GM19455 (cell line): ENCODE data around the gene MRGPRF.

Experiments
- ATAC-seq: cut with Tn5 transposase; IDR thresholded peaks from one replicate; pipeline ENCODE4 v1.9.1; 2021; ENCODE audit not compliant: unreplicated experiment

The MRGPRF gene

DNA sequence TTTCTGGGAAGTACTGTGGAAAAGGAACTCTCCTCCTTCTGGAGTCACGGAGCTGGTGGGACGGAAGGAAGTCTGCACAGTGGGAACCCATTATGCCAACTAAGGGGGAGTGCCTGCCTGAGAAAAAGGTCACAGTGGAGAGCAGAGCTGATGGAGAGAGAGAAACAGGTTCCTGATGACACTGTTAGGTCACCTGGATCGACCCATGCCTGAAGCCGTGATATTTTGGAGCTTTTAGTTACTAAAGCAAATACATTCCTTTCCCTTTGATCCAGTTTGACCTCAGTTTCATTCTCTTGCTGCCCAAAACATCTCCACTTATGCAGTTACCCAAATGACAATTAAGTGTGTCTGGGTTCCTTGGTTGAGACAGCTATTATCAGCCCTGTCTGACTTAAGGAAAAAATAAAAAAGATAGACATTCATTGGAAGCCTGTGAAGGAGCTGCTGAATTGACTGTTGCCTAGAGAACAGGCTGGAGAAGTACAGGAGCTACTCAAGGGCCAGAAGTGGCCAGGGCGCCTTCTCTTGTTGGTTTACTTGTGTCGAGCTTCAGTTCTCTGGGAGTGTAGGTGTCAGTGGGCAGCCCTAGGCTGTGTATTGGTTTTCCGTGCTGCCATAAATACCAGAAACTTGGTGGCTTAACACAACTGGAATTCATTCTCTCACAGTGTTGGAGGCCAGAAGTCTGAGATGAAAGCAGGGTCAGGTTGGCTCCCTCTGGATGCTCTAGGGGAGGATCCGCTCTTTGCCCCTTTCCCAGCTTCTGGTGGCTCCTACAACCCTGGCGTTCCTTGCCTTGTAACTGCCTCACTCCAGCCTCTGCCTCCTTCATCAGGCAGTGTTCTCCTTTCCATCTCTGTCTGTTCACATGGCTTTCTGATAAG, 45.9 kb downstream of the MRGPRF start:
- no peak for ATAC-seq

DNA sequence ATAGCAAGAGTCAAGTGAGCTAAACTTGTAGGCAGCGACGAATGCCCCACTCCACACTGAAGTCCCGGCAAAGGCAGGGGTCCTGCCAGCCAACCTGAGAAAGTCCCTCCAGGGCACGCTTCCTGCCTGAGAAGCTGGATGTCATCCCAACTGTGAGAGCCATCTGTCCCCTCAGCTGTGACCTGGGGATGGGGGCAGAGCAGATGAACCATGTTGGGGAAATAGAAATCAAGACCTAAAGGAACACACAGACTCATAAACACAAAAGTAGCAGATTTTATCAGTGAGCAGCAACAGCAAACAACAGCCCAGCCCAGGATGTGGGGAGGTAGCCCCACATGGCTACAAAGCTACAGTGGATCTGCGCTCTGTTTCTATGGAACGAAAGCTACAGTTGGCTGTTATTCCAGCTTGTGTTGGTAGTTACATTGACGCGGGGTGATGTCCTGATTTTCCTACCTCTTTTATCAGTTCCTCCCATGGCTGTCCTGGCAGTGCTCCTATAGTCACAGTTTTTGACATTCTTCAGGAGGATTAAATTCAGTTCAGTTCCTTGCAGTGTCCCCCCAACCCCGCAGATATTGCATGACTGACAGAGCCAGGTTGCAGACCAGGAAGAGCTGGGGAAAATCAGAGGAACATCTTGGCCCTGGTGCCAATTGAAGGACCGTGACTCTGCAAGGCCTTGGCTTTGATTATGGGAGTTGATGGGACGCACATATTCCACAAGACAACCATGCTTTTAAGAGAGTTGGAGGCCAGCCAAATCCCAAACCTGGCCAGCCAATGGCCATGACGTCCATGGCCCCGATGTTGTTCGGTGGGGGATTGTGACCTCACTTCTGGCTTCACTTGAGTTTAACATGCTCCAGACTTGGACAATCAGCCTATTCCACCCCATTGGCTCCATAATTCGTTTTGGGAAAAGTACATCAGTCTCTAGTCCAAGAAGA, 46.9 kb downstream of the MRGPRF start:
- ATAC-seq = no peak

- ATAC-seq = no peak
Observed at GRCh38 chr11:68963779-68964178, 49.3 kb downstream of the MRGPRF start.

- ATAC-seq = no peak
Observed at GRCh38 chr11:68962527-68963250, 50.4 kb downstream of the MRGPRF start.

GRCh38 chr11:68961245-68961644, 51.8 kb downstream of the MRGPRF start:
- ATAC-seq = no peak

DNA sequence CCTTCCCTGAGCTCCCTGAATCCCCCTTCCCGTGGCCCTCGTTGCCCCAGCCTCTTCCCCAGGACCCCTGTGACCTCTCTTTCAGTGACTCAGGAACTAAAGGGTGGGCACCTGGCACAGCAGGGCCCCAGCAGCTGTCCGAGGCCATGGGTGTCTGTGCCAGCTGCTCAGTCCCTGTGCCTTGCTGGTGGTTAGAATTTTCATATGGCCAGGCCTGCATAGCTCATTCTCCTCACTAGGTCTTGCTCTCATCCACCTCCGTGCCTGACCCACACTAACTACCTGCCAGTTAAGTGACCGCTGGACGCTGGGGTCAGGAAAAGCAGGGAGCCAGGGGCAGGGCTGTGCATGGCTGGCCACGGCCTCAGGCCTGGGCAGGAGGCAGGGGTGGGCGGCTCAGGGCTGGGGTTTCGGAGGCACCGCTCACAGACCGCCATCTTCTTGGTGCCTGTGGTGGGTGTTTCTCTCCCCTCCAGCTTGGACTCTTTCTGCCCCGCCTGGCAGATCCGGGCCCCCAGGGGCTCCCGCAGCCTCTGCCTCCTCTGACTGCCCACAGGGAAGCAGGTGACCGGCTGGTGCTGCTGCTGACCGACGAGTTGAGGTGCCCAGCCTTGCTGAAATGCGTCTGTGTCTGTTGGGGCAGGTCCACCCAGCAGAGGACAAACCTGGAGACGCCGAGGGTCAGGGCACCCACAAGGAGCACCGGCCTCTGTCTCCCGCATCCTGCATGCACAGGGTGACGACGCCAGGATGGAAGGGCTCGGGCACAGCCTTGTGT, 52.6 kb downstream of the MRGPRF start:
- ATAC-seq = no peak

DNA sequence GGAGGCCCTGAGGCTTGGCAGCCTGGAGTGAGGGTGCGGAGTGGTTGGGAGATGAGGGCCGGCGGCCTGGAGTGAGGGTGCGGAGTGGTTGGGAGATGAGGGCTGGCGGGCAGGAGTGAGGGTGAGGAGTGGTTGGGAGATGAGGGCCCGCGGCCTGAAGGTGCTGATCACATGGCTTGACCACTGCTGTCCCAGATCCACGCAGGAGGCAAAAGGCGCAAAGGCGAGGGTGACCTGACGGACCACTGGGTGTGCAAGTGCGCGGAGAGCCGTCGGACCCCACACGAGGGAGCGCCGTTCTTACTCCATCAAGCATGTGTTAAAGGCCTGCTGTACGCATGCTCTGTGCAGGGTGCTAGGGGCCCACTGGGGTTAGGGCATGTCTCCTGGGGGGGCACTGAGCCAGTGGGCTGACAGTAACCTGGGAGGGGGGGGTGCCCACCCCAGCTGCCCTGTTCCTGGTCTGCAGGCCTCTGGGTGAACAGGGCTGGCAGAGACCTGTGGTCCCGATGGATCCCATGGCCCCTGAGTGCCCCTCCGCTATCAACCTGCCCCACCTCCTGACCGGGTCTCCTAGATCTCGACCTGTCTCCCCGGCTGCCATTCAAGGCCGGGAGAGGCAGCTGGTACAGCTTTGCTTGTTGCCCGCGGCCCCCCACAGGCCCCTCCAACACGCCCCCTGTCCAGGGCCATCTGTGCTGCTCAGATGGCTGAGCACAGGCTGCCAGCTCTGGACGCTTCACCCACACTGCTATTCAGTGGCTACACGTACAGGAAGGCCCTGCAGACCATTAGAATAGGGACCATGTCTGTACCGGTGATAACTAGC, 53.4 kb downstream of the MRGPRF start:
- ATAC-seq = no peak

DNA sequence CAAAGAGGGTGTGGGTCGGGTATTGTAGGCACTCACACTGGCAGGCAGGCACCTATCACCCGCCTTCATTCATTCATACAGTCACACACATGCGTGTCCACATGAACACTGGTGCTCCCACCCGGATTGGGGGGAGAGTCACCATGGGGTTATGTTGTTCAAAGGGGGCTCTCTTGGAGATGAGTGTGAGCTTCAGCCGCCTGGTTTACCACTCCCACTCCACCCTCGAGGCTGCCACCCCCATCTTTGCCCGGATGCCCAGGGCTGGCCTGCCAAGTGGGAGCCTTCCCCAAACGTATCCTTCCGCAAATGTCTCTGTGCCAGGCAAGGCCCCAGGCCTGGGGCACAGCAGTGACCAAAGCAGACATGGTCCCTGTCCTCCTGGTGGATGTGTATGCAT, 54.8 kb downstream of the MRGPRF start:
- ATAC-seq = no peak

- no peak for ATAC-seq
Observed at GRCh38 chr11:68956547-68957254, 56.3 kb downstream of the MRGPRF start.

DNA sequence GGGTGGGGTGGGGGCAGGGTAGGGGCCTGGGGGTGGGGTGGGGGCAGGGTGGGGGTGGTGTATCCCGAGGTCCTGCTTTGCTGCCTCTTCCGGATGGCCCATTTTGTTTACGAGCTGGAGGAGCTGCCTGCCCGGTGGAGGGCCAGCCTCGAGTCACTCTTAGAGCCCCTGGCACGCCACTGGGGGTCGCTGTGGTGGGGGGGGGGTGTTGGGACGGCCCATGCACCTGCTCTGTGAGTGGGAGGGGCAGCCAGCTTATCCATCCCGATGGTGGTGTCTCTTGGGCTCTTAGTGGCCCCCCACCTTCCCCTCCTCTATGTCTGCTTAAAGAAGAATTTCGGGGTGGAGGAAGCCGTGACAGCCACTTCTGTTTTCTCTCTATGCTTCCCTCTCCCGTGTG, 56.9 kb downstream of the MRGPRF start:
- ATAC-seq = no peak

GRCh38 chr11:68955607-68955958, 57.5 kb downstream of the MRGPRF start:
- no peak for ATAC-seq

GRCh38 chr11:68954836-68955606, 58.0 kb downstream of the MRGPRF start:
- no peak for ATAC-seq
